CD8-positive, alpha-beta memory T cell (primary cell): ENCODE results near the gene PTK7. TPM values are rescaled to one million over a fixed set of nuclear protein-coding genes. Genes with fewer than 3 reads are reported as not detected.

Experiments used
- CTCF ChIA-PET: fragments of 350-600 bp; sonication (Branson Sonifier 250); formaldehyde crosslinking; loops from one replicate; lab custom pipeline; 2021; ENCODE audit warnings: antibody characterized with exemption; lab: Charles Lee
- POLR2A ChIA-PET: fragments of 350-600 bp; sonication (Branson Sonifier 250); formaldehyde crosslinking; loops from one replicate; lab custom pipeline; 2021; ENCODE audit warnings: antibody characterized with exemption; lab: Charles Lee
- DNase-seq, 5 donors: peaks; one replicate each; pipeline versions ENCODE4 v3.0.0 to v3.0.0-alpha.2; 2020 to 2022; ENCODE audit warnings: mixed read lengths in 1 of 5
- H3K27ac ChIP-seq: one replicate; pipeline ENCODE4 v1.7.0; 2013; ENCODE audit warnings: low read depth, mild to moderate bottlenecking, low read length, moderate library complexity
- H3K27me3 ChIP-seq: 2 replicates; pipeline ENCODE4 v1.7.0; 2013; ENCODE audit warnings: low read length, mild to moderate bottlenecking; ENCODE audit not compliant: insufficient read depth, poor library complexity, severe bottlenecking
- H3K36me3 ChIP-seq: 2 replicates; pipeline ENCODE4 v1.7.0; 2013; ENCODE audit warnings: mild to moderate bottlenecking, low read length, moderate library complexity; ENCODE audit not compliant: insufficient read depth
- H3K4me1 ChIP-seq: 2 replicates; pipeline ENCODE4 v1.7.0; 2013; ENCODE audit warnings: mild to moderate bottlenecking, low read length, moderate library complexity; ENCODE audit not compliant: insufficient read depth
- H3K4me3 ChIP-seq: 2 replicates; pipeline ENCODE4 v1.7.0; 2013; ENCODE audit warnings: mild to moderate bottlenecking, low read length
- H3K9me3 ChIP-seq: 2 replicates; pipeline ENCODE4 v1.7.0; 2013; ENCODE audit warnings: mild to moderate bottlenecking, low read length
- H3K27ac Mint-ChIP-seq, 8 donors: one replicate each; pipeline ENCODE4 v1.8.0; 2020 to 2021; ENCODE audit warnings: mixed read lengths in 8 of 8, mild to moderate bottlenecking in 6 of 8, inconsistent platforms in 3 of 8, moderate library complexity in 3 of 8
- H3K27me3 Mint-ChIP-seq, 2 donors: one replicate each; pipeline ENCODE4 v1.8.0; 2020 to 2021; ENCODE audit warnings: mixed read lengths in 2 of 2, mild to moderate bottlenecking in 1 of 2, moderate library complexity in 1 of 2
- H3K36me3 Mint-ChIP-seq, 3 donors: one replicate each; pipeline ENCODE4 v1.8.0; 2020 to 2021; ENCODE audit warnings: mixed read lengths in 3 of 3, inconsistent platforms in 1 of 3, mild to moderate bottlenecking in 1 of 3
- H3K4me1 Mint-ChIP-seq, 3 donors: one replicate each; pipeline ENCODE4 v1.8.0; 2020 to 2021; ENCODE audit warnings: mixed read lengths in 3 of 3, inconsistent platforms in 1 of 3, mild to moderate bottlenecking in 1 of 3
- H3K4me3 Mint-ChIP-seq, 7 donors: one replicate each; pipeline ENCODE4 v1.8.0; 2020 to 2021; ENCODE audit warnings: mixed read lengths in 7 of 7, mild to moderate bottlenecking in 6 of 7, moderate library complexity in 4 of 7, inconsistent platforms in 2 of 7
- H3K9me3 Mint-ChIP-seq, 5 donors: one replicate each; pipeline ENCODE4 v1.8.0; 2020 to 2022; ENCODE audit warnings: mixed read lengths in 5 of 5, mild to moderate bottlenecking in 3 of 5, moderate library complexity in 2 of 5, inconsistent platforms in 1 of 5
- polyA plus RNA-seq: library from polyadenylated mRNA; unstranded; fragments of 300-500 nt; fragmentation: Illumina TruSeq; gene quantifications from one replicate; pipeline ENCODE4 v1.2.3, GENCODE V29; 2021
- total RNA-seq, 2 experiments: library from RNA; stranded (reverse); gene quantifications; one replicate each; pipeline ENCODE4 v1.2.3, GENCODE V29; 2021

The PTK7 gene
- total and polyA plus RNA-seq, 3 experiments from 2014 or later = 1.6 to 1.9 (median 1.6) TPM

GRCh38 chr6:43146709-43147688, 70.9 kb downstream of the PTK7 start:
- H3K36me3 ChIP-seq = no peaks in the 10 kb centered on the region
- CTCF ChIA-PET = interaction anchor here (1.4 to 1.5 kb wide), 2 partner anchors 246 kb away, joined by 3 to 6 read pairs; no protein-coding TSS in a partner anchor
- no peak overlapping the region for H3K4me3 Mint-ChIP-seq
- H3K27ac ChIP-seq = no peak overlapping the region
- H3K9me3 Mint-ChIP-seq = no peaks in the 10 kb centered on the region
- DNase-seq = no peak
- H3K9me3 ChIP-seq = no peaks in the 10 kb centered on the region
- POLR2A ChIA-PET = no interaction called here
- H3K4me3 ChIP-seq = no peak overlapping the region
- peaks cover 17 to 21% (median 20%) of the 10 kb centered on the region in 3 donors for H3K4me1 Mint-ChIP-seq
- H3K27me3 Mint-ChIP-seq = peaks cover 2 to 6% of the 10 kb centered on the region in 2 donors
- H3K36me3 Mint-ChIP-seq = no peaks in the 10 kb centered on the region
- H3K27me3 ChIP-seq = no peaks in the 10 kb centered on the region
- peaks cover 19% of the 10 kb centered on the region for H3K4me1 ChIP-seq
- peak overlapping the region in 1 of 8 donors; percentile 83 for H3K27ac Mint-ChIP-seq

- peak overlapping the region in 1 of 8 donors; percentile 91 for H3K27ac Mint-ChIP-seq
- CTCF ChIA-PET = interaction anchor here (1.4 kb wide), 1 partner anchor 247 kb away, joined by 3 read pairs; no protein-coding TSS in a partner anchor
Measured at GRCh38 chr6:43147691-43148477, 71.8 kb downstream of the PTK7 start.

GRCh38 chr6:43149265-43149664, 73.2 kb downstream of the PTK7 start:
- no peaks in the 10 kb centered on the region for H3K4me1 Mint-ChIP-seq
- Histone ChIP-seq H3K27me3 (no peaks in the 10 kb centered on the region), H3K27ac (no peak overlapping the region), H3K36me3 (no peaks in the 10 kb centered on the region), H3K4me3 (no peak overlapping the region), H3K4me1 (no peaks in the 10 kb centered on the region), H3K9me3 (no peaks in the 10 kb centered on the region)
- peaks cover 2 to 6% of the 10 kb centered on the region in 2 donors for H3K27me3 Mint-ChIP-seq
- no peaks in the 10 kb centered on the region for H3K9me3 Mint-ChIP-seq
- no peak overlapping the region for H3K4me3 Mint-ChIP-seq
- POLR2A ChIA-PET = no interaction called here
- CTCF ChIA-PET = interaction anchor here (0.8 kb wide), 1 partner anchor 245 kb away, joined by 4 read pairs; no protein-coding TSS in a partner anchor
- H3K27ac Mint-ChIP-seq = no peak overlapping the region
- no peak for DNase-seq
- H3K36me3 Mint-ChIP-seq = no peaks in the 10 kb centered on the region

More at GRCh38 chr6:43147691-43148477, 71.8 kb downstream of the PTK7 start:
- no peak overlapping the region for H3K4me3 ChIP-seq
- H3K27me3 ChIP-seq = no peaks in the 10 kb centered on the region
- H3K4me1 Mint-ChIP-seq = peaks cover 9 to 12% (median 11%) of the 10 kb centered on the region in 3 donors
- H3K36me3 ChIP-seq = no peaks in the 10 kb centered on the region
- no peaks in the 10 kb centered on the region for H3K9me3 Mint-ChIP-seq
- peaks cover 11% of the 10 kb centered on the region for H3K4me1 ChIP-seq
- no peak for DNase-seq
- peaks cover 2 to 6% of the 10 kb centered on the region in 2 donors for H3K27me3 Mint-ChIP-seq
- no peak overlapping the region for H3K4me3 Mint-ChIP-seq
- H3K27ac ChIP-seq = no peak overlapping the region
- H3K36me3 Mint-ChIP-seq = no peaks in the 10 kb centered on the region
- POLR2A ChIA-PET = no interaction called here
- H3K9me3 ChIP-seq = no peaks in the 10 kb centered on the region

GRCh38 chr6:43150051-43150751, 74.1 kb downstream of the PTK7 start:
- H3K27me3 ChIP-seq = no peaks in the 10 kb centered on the region
- no peak overlapping the region for H3K4me3 ChIP-seq
- H3K36me3 ChIP-seq = no peaks in the 10 kb centered on the region
- no peaks in the 10 kb centered on the region for H3K9me3 ChIP-seq
- H3K27me3 Mint-ChIP-seq = peaks cover under 1 to 6% of the 10 kb centered on the region in 2 donors
- no peaks in the 10 kb centered on the region for H3K9me3 Mint-ChIP-seq
- peak overlapping the region in 1 of 8 donors; percentile 11 for H3K27ac Mint-ChIP-seq
- no peak overlapping the region for H3K4me3 Mint-ChIP-seq
- CTCF ChIA-PET = interaction anchor here (0.8 kb wide), 1 partner anchor 246 kb away, joined by 4 read pairs; no protein-coding TSS in a partner anchor
- no peaks in the 10 kb centered on the region for H3K4me1 ChIP-seq
- no peaks in the 10 kb centered on the region for H3K36me3 Mint-ChIP-seq
- no peak for DNase-seq
- no peak overlapping the region for H3K27ac ChIP-seq
- POLR2A ChIA-PET = interaction anchor here (0.6 kb wide), 1 partner anchor 263 kb away, joined by 6 read pairs; no protein-coding TSS in a partner anchor
- no peaks in the 10 kb centered on the region for H3K4me1 Mint-ChIP-seq

- Mint-ChIP-seq H3K27me3 (no peaks in the 10 kb centered on the region), H3K27ac (peak overlapping the region in 1 of 8 donors; percentile 41), H3K9me3 (no peaks in the 10 kb centered on the region), H3K4me1 (no peaks in the 10 kb centered on the region), H3K36me3 (no peaks in the 10 kb centered on the region), H3K4me3 (no peak overlapping the region)
- Histone ChIP-seq H3K4me3 (no peak overlapping the region), H3K9me3 (no peaks in the 10 kb centered on the region), H3K27me3 (no peaks in the 10 kb centered on the region), H3K36me3 (no peaks in the 10 kb centered on the region), H3K27ac (no peak overlapping the region), H3K4me1 (no peaks in the 10 kb centered on the region)
- CTCF ChIA-PET = no interaction called here
- no peak for DNase-seq
- POLR2A ChIA-PET = no interaction called here
Measured at GRCh38 chr6:43159599-43159998, 83.5 kb downstream of the PTK7 start.

GRCh38 chr6:43163899-43164298, 87.8 kb downstream of the PTK7 start:
- peaks cover 0 to 2% of the 10 kb centered on the region in 2 donors for H3K27me3 Mint-ChIP-seq
- H3K27me3 ChIP-seq = no peaks in the 10 kb centered on the region
- no peaks in the 10 kb centered on the region for H3K36me3 ChIP-seq
- H3K36me3 Mint-ChIP-seq = no peaks in the 10 kb centered on the region
- no peak for DNase-seq
- POLR2A ChIA-PET = interaction anchor here (0.7 kb wide), 1 partner anchor 353 kb away, joined by 8 read pairs; no protein-coding TSS in a partner anchor
- H3K27ac Mint-ChIP-seq = no peak overlapping the region
- H3K4me3 Mint-ChIP-seq = no peak overlapping the region
- H3K4me1 Mint-ChIP-seq = no peaks in the 10 kb centered on the region
- no peaks in the 10 kb centered on the region for H3K4me1 ChIP-seq
- no peaks in the 10 kb centered on the region for H3K9me3 ChIP-seq
- no peaks in the 10 kb centered on the region for H3K9me3 Mint-ChIP-seq
- CTCF ChIA-PET = interaction anchor here (1.6 kb wide), 1 partner anchor 20 kb away, joined by 5 read pairs; no protein-coding TSS in a partner anchor
- no peak overlapping the region for H3K4me3 ChIP-seq
- H3K27ac ChIP-seq = no peak overlapping the region

GRCh38 chr6:43170417-43170930, 94.4 kb downstream of the PTK7 start:
- peaks cover 0 to 17% (median 0%) of the 10 kb centered on the region in 3 donors for H3K36me3 Mint-ChIP-seq
- Histone ChIP-seq H3K4me3 (peak overlapping the region; percentile 92), H3K27me3 (no peaks in the 10 kb centered on the region), H3K36me3 (peaks cover 2% of the 10 kb centered on the region), H3K9me3 (no peaks in the 10 kb centered on the region), H3K4me1 (peaks cover 39% of the 10 kb centered on the region), H3K27ac (peak overlapping the region; percentile 88)
- H3K4me3 Mint-ChIP-seq = peak overlapping the region; percentile 78 to 96 (median 91)
- H3K27ac Mint-ChIP-seq = peak overlapping the region; percentile 59 to 100 (median 96)
- DNase-seq = no peak
- POLR2A ChIA-PET = interaction anchor here (1.1 kb wide), 1 partner anchor 111 kb away, joined by 3 read pairs; the partner anchor contains the start of genes KLC4 and MRPL2
- peaks cover 37 to 42% (median 42%) of the 10 kb centered on the region in 3 donors for H3K4me1 Mint-ChIP-seq
- no peaks in the 10 kb centered on the region for H3K27me3 Mint-ChIP-seq
- H3K9me3 Mint-ChIP-seq = no peaks in the 10 kb centered on the region
- CTCF ChIA-PET = interaction anchor here (1.0 to 1.2 kb wide), 2 partner anchors 26 to 54 kb away, joined by 3 to 6 read pairs; no protein-coding TSS in a partner anchor
